Endothelial cell of umbilical vein (primary cell): ENCODE data around the gene TBC1D24. TPM values are rescaled to one million over a fixed set of nuclear protein-coding genes. Genes with fewer than 3 reads are reported as not detected.

Experiments
- BruUV-seq: library from RNA; stranded (reverse); fragments of 400-500 nt; replicated peaks from 2 replicates; lab custom pipeline; 2021; lab: Mats Ljungman, UMichigan
- CTCF ChIA-PET: fragments of 300-600, 350-600 bp; sonication (Branson Sonifier 250); formaldehyde crosslinking; loops from one replicate; lab custom pipeline; 2021; ENCODE audit warnings: antibody characterized with exemption, inconsistent platforms; lab: Charles Lee
- POLR2A ChIA-PET: fragments of 300-600, 350-600 bp; sonication (Branson Sonifier 250); formaldehyde crosslinking; loops from one replicate; lab custom pipeline; 2021; ENCODE audit warnings: antibody characterized with exemption, inconsistent platforms; lab: Charles Lee
- DNase-seq: peaks from one replicate; pipeline ENCODE4 v3.0.0-alpha.2; 2011; ENCODE audit warnings: low read depth, low spot score
- FAIRE-seq: peaks from 2 replicates; lab custom pipeline; 2011; peaks lifted over from hg19 to GRCh38; lab: Jason Lieb, UNC
- H2AFZ ChIP-seq: 2 replicates; pipeline ENCODE4 v1.6.0; 2012; ENCODE audit warnings: low read depth, low read length, control low read depth, inconsistent platforms
- H3K27ac ChIP-seq: 2 replicates; pipeline ENCODE4 v1.5.1; 2011; ENCODE audit warnings: low read depth, mild to moderate bottlenecking, control low read depth, low read length, moderate library complexity; ENCODE audit not compliant: insufficient read depth
- H3K27me3 ChIP-seq, 2 experiments: 2 replicates each; pipeline versions ENCODE4 v1.6.0 to v1.6.1; 2011; ENCODE audit warnings: low read length in 2 of 2, mixed read lengths in 1 of 2; ENCODE audit not compliant: control insufficient read depth in 2 of 2, insufficient read depth in 2 of 2
- H3K36me3 ChIP-seq, 2 experiments: 2 replicates in 1 of 2; 3 replicates in 1 of 2; pipeline ENCODE4 v1.5.1; 2011; ENCODE audit warnings: low read length in 2 of 2, mild to moderate bottlenecking in 1 of 2, moderate library complexity in 1 of 2; ENCODE audit not compliant: control insufficient read depth in 2 of 2, insufficient read depth in 2 of 2; ENCODE audit errors: extremely low read depth in 1 of 2
- H3K4me1 ChIP-seq: 3 replicates; pipeline ENCODE4 v1.5.1; 2011; ENCODE audit warnings: mild to moderate bottlenecking, low read length; ENCODE audit not compliant: control insufficient read depth, insufficient read depth; ENCODE audit errors: extremely low read depth
- H3K4me2 ChIP-seq: 2 replicates; pipeline ENCODE4 v1.6.1; 2011; ENCODE audit warnings: low read length, control low read depth, mixed read lengths; ENCODE audit not compliant: insufficient read depth
- H3K4me3 ChIP-seq, 3 experiments: fragments of 200-600 bp in 1 of 3; sonication (generic), shearing (Covaris generic) in 1 of 3; replicated peaks in 1 of 3; 2 replicates each; pipeline ENCODE4 v1.5.1; 2011 to 2016; ENCODE audit warnings: control low read depth in 3 of 3, low read length in 3 of 3, mild to moderate bottlenecking in 2 of 3, inconsistent platforms in 1 of 3, low read depth in 1 of 3, moderate library complexity in 1 of 3; ENCODE audit not compliant: insufficient read depth in 1 of 3
- H3K79me2 ChIP-seq: 2 replicates; pipeline ENCODE4 v1.6.0; 2012; ENCODE audit warnings: low read length, inconsistent platforms; ENCODE audit not compliant: control insufficient read depth, insufficient read depth
- H3K9ac ChIP-seq: replicated peaks from 2 replicates; pipeline ENCODE3; 2011; ENCODE audit warnings: low read length, control low read depth; ENCODE audit not compliant: insufficient read depth; ENCODE audit errors: extremely low read depth
- H3K9me1 ChIP-seq: replicated peaks from 3 replicates; pipeline ENCODE4 v1.6.0; 2011; ENCODE audit warnings: mild to moderate bottlenecking, low read length; ENCODE audit not compliant: control insufficient read depth, insufficient read depth; ENCODE audit errors: extremely low read depth
- H3K9me3 ChIP-seq: replicated peaks from 2 replicates; pipeline ENCODE4 v1.5.1; 2012; ENCODE audit warnings: low read length, inconsistent platforms; ENCODE audit not compliant: control insufficient read depth, insufficient read depth
- H4K20me1 ChIP-seq: replicated peaks from 2 replicates; pipeline ENCODE3; 2011; ENCODE audit warnings: mild to moderate bottlenecking, low read length; ENCODE audit not compliant: control insufficient read depth, insufficient read depth; ENCODE audit errors: extremely low read depth
- FOS ChIP-seq: IDR thresholded peaks from 2 replicates; pipeline ENCODE4 v1.6.1; 2011; ENCODE audit warnings: mild to moderate bottlenecking, low read length, moderate library complexity, borderline replicate concordance; ENCODE audit not compliant: insufficient read depth
- GATA2 ChIP-seq: IDR thresholded peaks from 2 replicates; pipeline ENCODE4 v1.7.0; 2011; ENCODE audit warnings: low read depth, mild to moderate bottlenecking, moderate library complexity, mixed read lengths, low read length; ENCODE audit not compliant: insufficient read length, insufficient read depth
- JUN ChIP-seq: IDR thresholded peaks from 2 replicates; pipeline ENCODE4 v1.6.1; 2011; ENCODE audit warnings: borderline replicate concordance, low read depth; ENCODE audit not compliant: insufficient read length, insufficient read depth
- MYC ChIP-seq: IDR thresholded peaks from one replicate; pipeline ENCODE4 v1.6.1; 2011; ENCODE audit warnings: mild to moderate bottlenecking, low read depth, low read length
- POLR2A ChIP-seq: IDR thresholded peaks from 2 replicates; pipeline ENCODE4 v1.6.1; 2012; ENCODE audit warnings: low read depth, mild to moderate bottlenecking, control low read depth, low read length
- POLR2AphosphoS5 ChIP-seq: IDR thresholded peaks from 2 replicates; pipeline ENCODE4 v1.6.1; 2012; ENCODE audit warnings: low read depth, mild to moderate bottlenecking, control low read depth, low read length, moderate library complexity; ENCODE audit not compliant: insufficient read depth
- dilution Hi-C: fragments of 300-500 bp; cut with MboI; formaldehyde crosslinking; loops from one replicate; pipeline ENCODE4 v1.15.0; 2019; ENCODE audit warnings: low sequenced_read_pairs; ENCODE audit not compliant: extremely low pct_ligation_motif_present
- intact Hi-C: fragments of 100-400 bp; cut with micrococcal nuclease; formaldehyde crosslinking; loops from one replicate; pipeline ENCODE4 v1.10.0; 2022
- polyA plus RNA-seq, 4 experiments: library from polyadenylated mRNA; depleted of rRNA in 3 of 4; stranded (reverse) in 3 of 4; unstranded in 1 of 4; fragments of >200 nt; gene quantifications; 2 replicates each; pipeline versions ENCODE4 v1.2.1 to v1.2.3, GENCODE V29; 2011 to 2012; ENCODE audit warnings: missing spikeins in 1 of 4
- total RNA-seq: library from RNA; stranded (reverse); gene quantifications from 2 replicates; pipeline ENCODE4 v1.2.3, GENCODE V29; 2021
- TF ChIP-seq, protein P1 (sequence below), 2 donors: IDR thresholded peaks; 1 replicate in 1 of 2; 2 replicates in 1 of 2; pipeline ENCODE4 v1.5.1; 2011; ENCODE audit warnings: low read length in 2 of 2, mild to moderate bottlenecking in 2 of 2, moderate library complexity in 2 of 2, control low read depth in 1 of 2, inconsistent platforms in 1 of 2, low read depth in 1 of 2; ENCODE audit not compliant: insufficient read depth in 1 of 2; ENCODE audit errors: extremely low read depth in 1 of 2

TBC1D24 gene
- total and polyA plus RNA-seq, 2 donors (not counting 3 experiments of a cell fraction or from before 2014, with no cell fraction given): 8.1 to 22.8 TPM

DNA sequence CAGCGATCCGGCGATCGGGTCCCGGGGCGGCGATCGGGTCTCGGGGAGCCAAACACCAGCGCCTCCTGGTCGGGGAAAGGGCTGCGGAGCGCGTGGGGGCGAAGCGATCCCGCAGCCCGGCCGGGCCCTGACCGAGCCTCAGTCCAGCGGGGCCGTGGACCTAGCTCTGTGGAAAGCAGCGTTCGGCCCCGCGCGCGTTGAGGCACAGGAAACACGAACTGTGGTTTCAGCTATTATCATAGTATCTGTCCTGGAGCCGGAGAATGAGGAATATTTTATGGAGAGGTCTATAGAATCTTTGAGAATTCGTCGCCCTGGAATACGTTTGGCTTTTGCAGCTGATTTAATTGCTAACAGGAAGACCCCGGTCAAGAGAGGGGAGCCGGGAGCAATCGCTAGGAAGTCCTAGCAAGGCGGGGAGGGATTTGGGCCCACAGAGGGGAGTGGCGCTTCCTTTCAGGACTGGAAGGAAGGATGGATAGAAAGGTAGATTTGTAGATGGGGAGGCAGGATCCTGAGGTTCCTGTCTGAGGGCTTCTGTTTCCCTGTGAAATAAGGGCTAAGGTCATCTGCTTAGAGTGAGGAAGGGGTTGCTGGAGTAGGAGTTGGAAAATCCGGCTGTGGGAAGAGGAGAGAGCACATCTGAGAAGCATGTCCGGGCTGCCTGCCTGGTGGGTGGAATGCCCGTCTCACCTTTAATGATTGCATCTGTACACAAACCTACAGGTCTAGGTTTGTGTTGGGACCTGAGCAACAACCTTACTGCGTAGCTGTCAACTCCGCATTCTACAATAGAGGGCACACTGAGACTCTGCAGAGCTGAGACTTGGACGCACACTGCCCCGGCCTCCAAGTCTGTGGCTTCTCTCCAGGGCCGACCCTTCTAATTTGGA lies 44.9 kb upstream of the TBC1D24 start:
- Histone ChIP-seq H3K27me3 (no peaks in the 10 kb centered on the region), H4K20me1 (no peaks in the 10 kb centered on the region), H3K9ac (peak overlapping the region; percentile 76), H3K9me3 (no peaks in the 10 kb centered on the region), H3K79me2 (peaks cover 34% of the 10 kb centered on the region), H2AFZ (peak overlapping the region; percentile 87), H3K4me1 (peaks cover 21% of the 10 kb centered on the region), H3K4me3 (peak overlapping the region; percentile 75 to 92 (median 85)), H3K4me2 (peak overlapping the region; percentile 78), H3K27ac (peak overlapping the region; percentile 21), H3K36me3 (peaks cover 6 to 10% of the 10 kb centered on the region in 2 experiments), H3K9me1 (no peaks in the 10 kb centered on the region)
- TF ChIP-seq GATA2: no peak
- TF ChIP-seq POLR2AphosphoS5: no peak
- TF ChIP-seq MYC: no peak
- TF ChIP-seq FOS: no peak
- TF ChIP-seq, protein P1, sequence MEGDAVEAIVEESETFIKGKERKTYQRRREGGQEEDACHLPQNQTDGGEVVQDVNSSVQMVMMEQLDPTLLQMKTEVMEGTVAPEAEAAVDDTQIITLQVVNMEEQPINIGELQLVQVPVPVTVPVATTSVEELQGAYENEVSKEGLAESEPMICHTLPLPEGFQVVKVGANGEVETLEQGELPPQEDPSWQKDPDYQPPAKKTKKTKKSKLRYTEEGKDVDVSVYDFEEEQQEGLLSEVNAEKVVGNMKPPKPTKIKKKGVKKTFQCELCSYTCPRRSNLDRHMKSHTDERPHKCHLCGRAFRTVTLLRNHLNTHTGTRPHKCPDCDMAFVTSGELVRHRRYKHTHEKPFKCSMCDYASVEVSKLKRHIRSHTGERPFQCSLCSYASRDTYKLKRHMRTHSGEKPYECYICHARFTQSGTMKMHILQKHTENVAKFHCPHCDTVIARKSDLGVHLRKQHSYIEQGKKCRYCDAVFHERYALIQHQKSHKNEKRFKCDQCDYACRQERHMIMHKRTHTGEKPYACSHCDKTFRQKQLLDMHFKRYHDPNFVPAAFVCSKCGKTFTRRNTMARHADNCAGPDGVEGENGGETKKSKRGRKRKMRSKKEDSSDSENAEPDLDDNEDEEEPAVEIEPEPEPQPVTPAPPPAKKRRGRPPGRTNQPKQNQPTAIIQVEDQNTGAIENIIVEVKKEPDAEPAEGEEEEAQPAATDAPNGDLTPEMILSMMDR (IDR thresholded peaks at IDR 0.05; ENCODE audit: extremely low read depth in 1 of 2, insufficient read depth in 1 of 2, low read depth in 1 of 2, low read length in 2 of 2): peak in 1 of 2 donors; percentile 12
- TF ChIP-seq JUN: no peak
- TF ChIP-seq POLR2A: no peak
- FAIRE-seq: peak; percentile 76
- intact Hi-C loops (loop anchor here (1.0 to 10.0 kb wide), 5 partner anchors 30 to 161 kb away; partner anchors contain the start of genes ABCA3, RNPS1 and TEDC2), dilution Hi-C loops (no loop called here)
- peak; percentile 21 for DNase-seq
- BruUV-seq: TSS peak; percentile 15
- POLR2A ChIA-PET: no interaction called here
- CTCF ChIA-PET: interaction anchor here (0.6 to 4.0 kb wide), 12 partner anchors 10 to 133 kb away, joined by 3 to 25 read pairs (median 4); partner anchors contain the start of genes ABCA3, PDPK1, TBC1D24 and TEDC2
